ENCODE results near the gene NPDC1.

- TF ChIP-seq ESRRA (IDR thresholded peaks at IDR 0.05; ENCODE audit: borderline replicate concordance, low read length) (no peak), MAX (IDR thresholded peaks at IDR 0.05) (no peak), CTCF (IDR thresholded peaks at IDR 0.05) (no peak), CHD2 (IDR thresholded peaks at IDR 0.05; ENCODE audit: low read length, partially characterized antibody) (no peak), CEBPB (IDR thresholded peaks at IDR 0.05) (no peak), EP300 (IDR thresholded peaks at IDR 0.05) (no peak), CBX8 (IDR thresholded peaks at IDR 0.05) (no peak), E2F6 (IDR thresholded peaks at IDR 0.05; ENCODE audit: borderline replicate concordance, low read depth) (no peak), JUN (IDR thresholded peaks at IDR 0.05) (no peak), REST (IDR thresholded peaks at IDR 0.05) (no peak), POLR2A (IDR thresholded peaks at IDR 0.05; ENCODE audit: low read length) (no peak), MAFK (IDR thresholded peaks at IDR 0.05; ENCODE audit: partially characterized antibody) (no peak), RAD21 (conservative IDR thresholded peaks at IDR 0.05 in 1 of 2, IDR thresholded peaks at IDR 0.05 in 1 of 2) (no peak)
Measured at GRCh38 chr9:137012694-137013570, 33.0 kb downstream of the NPDC1 start.
